Measurements from ENCODE around the gene NCK1.
A peak's percentile ranks its signal among the peaks of the same experiment; 100 is the strongest.
"Not testable (repeated sequence)": the region's sequence is repeated elsewhere in the genome, so short reads cannot be mapped to it uniquely, and the experiment has no call there.

The NCK1 gene

DNA sequence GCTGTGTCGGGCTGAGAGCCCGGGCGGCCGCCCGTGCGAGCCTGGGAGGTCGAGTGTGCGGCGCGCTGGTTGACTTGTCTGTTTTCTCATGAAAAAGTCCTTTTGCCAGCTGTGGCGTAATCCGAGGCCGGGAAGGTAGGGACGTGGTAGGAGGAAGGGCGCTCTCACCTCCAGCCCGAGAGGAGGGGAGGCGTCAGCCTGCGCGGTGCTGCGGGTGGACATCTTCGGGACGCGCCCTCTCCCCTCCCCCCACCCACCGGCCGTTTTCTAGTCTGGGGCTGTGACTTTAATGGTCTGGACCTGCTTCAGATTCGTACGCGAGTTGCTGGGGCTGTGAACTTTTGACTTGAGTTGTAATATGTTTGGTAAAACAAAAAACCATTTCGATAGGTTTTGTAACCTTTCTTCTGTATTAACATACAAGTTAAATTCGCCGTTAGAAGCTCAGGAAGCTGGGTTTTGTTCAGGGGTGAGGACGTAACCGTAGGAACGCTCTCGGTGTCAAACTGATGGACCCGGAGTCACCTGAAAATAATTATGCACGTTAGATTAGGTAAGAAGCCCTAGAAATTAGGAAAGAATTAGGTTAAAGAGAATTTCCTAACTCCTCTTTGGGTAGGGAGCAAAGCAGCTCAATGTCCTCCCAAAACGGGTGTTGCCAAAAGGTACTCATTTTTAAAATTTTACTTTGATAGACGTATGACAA, 762 bp downstream of the NCK1 start:
- peak; percentile 41 for DNase-seq

DNA sequence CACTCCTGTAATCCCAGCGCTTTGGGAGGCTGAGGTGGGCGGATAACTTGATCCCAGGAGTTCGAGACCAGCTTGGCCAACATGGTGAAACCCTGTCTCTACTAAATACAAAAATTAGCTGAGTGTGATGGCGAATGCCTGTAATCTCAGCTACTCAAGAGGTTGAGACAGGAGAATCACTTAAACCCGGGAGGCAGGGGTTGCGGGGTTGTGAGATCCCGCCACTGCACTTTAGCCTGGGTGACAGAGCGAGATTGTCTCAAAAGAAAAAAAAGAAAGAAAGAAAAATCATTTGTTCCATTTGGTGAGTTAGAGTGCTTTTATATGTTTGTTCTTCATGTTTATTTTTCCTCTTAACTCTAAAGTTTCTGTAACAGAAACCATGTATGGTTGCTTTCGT, 7.3 kb downstream of the NCK1 start:
- DNase-seq, result no peak

DNA sequence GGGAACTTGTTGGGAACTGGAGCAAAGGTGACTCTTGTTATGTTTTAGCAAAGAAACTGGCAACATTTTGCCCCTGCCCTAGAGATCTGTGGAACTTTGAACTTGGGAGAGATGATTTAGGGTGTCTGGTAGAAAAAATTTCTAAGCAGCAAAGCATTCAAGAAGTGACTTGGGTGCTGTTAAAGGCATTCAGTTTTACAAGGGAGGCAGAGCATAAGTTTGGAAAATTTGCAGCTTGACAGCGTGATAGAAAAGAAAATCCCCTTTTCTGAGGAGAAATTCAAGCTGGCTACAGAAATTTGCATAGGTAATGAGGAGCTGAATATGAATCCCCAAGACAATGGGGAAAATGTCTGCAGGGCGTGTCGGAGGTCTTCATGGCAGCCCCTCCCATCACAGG, 10.2 kb downstream of the NCK1 start:
- not testable (repeated sequence) for DNase-seq

DNA sequence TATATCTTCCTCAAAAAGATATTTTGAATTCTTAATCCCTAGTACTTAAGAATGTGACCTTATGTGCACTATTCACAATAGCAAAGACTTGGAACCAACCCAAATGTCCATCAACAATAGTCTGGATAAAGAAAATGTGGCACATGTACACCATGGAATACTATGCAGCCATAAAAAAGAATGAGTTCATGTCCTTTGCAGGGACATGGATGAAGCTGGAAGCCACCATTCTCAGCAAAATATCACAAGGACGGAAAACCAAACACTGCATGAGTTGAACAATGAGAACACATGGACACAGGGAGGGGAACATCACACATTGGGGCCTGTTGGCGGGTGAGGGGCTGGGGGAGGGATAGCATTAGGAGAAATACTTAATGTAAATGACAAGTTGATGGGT, 17.5 kb downstream of the NCK1 start:
- not testable (repeated sequence) for DNase-seq

DNA sequence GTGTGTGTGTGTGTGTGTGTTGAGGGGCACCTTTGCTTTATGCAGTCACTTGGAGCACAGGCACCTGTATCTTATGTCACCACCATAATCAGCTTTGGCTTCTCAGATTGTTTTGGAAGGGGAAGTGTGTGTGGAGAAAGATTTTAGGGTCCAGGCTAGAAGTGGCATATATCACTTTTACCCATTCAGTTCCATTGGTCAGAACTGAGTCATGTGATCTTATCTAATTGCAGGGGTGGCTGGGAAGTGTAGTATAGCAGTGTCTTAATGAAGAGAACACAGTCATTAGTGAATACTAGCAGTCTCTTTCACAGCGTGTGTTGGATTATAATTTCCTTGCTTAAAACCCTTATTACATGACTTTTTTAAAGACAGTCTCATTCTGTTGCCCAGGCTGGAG, 20.6 kb downstream of the NCK1 start:
- no peak for DNase-seq

DNA sequence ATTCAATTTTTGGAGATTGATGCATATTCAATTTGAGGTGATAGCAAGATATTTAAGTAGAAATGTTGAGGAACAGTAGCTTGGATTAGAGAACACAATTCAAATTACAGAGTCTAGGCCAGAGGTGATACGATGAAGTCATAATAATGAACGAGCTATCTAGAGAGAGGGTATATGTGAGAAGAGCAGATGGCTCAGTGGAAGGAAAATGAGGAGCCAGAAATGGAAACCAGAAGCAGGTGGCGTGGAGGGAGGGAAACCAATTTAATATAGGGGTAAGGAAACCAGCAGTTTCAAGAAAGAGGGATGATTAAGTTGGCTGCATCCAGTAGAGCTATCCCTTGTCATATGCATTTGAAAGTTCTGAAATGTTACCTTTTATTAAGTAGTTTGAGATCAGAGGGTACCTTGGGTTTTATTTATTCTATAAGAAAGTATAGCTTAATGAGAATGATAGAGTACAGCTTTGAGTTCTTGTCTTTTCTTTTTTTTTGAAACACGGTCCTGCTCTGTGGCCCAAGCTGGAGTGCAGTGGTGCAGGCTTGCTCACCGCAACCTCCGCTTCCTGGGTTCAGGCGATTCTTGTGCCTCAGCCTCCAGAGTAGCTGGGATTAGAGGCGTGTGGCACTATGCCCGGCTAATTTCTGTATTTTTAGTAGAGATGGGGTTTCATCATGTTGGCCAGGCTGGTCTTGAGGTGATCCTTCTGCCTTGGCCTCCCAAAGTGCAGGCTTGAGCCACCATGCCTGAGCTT, 22.1 kb downstream of the NCK1 start:
- DNase-seq, result no peak

DNA sequence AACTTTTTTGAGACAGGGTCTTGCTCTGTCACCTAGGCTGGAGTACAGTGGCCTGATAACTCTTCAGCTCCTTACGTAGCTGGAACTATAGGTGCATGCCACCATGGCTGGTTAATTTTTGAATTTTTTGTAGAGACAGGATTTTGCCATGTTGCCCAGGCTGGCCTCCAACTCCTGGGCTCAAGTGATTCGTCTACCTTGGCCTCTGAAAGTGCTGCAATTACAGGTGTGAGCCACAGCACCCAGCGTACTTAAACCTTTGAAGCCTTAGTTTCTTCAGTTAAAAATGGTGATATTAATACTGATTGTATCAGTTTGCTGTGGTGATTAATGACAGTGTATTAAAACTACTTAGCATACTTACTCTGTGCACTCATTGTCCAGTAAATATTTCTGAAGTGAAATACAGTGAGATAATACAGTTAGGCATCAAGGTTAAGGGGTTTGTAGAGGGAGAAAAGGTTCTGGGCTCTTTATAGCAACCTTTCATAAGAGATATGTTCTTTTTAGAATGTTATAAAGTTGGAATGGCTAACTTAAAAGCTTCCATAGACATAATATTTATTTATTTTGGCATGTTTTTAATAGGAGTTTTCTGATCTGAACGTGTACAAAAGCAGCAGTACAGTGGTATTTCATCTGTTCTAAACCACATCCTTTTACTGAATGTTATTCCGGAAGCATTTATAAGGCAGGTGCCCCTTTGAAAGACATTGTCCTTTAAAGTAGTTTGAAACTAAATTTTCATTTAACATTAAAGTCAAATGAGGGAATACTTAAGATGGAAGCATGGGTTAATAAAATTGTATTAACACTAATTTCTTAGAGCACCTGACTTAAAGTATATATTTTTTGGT, 23.6 kb downstream of the NCK1 start:
- DNase-seq, result no peak

DNA sequence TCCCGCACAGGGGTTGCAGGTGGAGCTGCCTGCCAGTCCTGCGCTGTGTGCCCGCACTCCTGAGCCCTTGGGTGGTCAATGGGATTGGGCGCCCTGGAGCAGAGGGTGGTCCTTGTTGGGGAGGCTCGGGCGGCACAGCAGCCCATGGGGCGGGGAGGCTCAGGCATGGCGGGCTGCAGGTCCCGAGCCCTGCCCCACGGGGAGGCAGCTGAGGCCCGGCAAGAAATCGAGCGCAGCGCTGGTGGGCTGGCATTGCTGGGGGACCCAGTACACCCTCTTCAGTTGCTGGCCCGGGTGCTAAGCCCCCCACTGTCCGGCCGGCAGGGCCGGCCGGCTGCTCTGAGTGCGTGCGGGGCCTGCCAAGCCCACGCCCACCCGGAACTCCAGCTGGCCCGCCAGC, 27.9 kb downstream of the NCK1 start:
- DNase-seq, result no peak

DNA sequence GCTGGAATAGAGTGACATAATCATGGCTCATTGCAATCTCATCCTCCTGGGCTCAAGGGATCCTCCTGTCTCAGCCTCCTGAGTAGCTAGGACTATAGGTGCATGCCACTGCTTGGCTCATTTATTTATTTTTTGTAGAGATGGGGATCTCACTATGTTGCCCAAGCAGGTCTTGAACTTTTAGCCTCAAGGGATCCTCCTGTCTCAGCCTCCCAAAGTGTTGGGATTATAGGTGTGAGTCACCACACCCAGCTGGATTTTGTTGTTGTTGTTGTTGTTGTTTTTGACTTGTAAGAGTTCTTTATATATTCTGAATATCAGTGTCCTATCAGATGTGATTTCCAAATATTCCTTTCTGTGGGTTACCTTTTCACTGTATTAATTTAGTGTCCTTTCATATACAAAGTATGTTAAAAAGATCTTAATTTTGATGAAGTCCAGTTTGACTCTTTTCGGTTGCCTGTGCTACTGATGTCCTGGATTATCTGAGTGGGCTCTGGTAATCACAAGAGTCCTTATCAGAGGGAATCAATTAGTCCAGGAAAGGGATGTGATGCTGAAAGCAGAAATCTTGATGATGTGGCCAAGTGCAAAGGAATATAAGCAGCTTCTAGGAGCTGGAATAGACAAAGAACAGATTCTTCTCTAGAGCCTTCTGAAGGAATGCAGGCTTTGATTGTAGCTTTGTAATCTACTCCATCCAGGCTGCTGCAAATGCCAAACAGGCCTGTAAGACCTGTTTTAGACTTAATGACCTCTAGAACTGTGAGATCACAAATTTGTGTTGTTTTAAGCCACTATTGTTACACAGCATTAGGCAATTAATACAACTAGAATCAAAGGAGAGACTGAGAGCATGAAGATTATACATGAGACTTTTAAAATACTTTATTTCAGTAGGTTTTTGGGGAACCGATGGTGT, 30.2 kb downstream of the NCK1 start:
- DNase-seq, result no peak

DNA sequence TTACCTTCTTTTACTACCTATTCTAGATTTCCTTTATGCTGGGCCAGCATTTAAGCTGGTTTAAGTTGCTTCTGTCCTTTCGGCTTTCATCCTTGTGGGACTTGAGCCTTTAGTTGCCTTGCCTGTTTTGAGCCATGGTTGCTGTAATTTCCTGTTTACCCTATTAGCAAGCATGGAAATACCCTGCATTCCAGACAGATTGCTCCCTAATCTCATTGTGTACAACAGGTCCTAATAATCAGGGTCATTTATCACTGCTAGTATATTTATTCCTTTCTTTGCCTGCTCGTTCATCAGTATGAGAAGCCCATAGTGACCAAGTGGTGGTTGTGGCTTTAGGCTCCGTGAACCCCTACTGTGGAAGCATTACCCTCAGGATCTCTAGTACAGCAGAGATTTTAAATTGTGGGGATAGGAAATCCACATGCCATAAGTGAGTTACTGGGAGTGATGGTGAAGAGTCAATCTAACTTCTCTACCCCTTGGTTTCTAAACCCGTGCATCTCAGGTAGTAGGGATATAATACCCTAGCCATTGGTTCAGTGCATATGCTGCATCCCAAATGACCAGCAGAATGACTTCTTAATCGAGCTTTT, 31.9 kb downstream of the NCK1 start:
- DNase-seq, result no peak

DNA sequence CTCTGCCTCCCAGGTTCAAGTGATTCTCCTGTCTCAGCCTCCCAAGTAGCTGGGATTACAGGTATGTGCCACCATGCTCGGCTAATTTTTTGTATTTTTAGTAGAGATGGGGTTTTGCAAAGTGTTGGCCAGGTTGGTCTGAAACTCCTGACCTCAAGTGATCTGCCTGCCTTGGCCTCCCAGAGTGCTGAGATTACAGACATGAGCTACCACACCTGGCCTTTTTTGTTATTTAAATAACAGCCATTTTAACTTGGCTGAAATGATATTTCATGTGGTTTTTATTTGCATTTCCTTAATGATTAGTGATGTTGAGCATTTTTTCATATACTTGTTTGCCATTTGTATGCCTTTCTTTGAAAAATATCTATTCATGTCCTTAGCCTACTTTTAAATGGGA, 35.2 kb downstream of the NCK1 start:
- not testable (repeated sequence) for DNase-seq

DNA sequence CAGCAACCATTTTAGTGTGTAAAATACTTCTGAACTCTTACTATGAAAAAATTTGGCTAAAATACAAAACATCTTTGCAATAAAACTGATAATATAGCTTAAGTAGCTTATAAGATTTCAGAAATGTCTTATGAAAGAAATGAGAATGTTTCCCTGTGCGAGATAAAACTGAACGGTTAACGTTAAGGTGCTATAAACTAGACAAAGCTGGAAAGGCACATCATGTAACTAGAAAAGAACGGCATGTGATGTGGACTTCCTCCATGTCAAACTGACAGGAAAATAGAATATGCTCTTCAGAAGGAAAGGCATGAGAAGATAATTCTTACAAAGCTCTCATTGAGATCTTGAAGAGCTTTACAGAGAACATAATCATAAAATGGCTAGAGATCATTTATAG, 36.5 kb downstream of the NCK1 start:
- no peak for DNase-seq

DNA sequence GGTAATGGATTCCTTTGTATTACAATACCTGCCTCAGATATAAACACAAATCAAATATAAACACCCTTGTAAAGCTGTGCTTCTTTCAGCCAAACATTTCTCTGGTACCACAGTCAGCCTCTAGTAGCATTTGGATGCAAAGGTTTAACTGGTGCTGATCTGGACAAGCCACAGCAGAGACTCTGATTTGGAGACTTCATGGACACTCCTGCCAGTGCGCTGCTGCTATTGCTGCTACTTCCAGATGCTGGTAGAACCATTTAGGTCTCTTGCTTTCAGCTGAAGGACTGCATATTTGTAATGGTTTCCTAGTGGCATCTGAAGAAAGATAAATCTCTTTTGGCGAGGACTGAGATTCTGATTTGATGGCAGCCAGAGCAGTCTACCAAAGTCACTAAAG, 36.9 kb downstream of the NCK1 start:
- no peak for DNase-seq

DNA sequence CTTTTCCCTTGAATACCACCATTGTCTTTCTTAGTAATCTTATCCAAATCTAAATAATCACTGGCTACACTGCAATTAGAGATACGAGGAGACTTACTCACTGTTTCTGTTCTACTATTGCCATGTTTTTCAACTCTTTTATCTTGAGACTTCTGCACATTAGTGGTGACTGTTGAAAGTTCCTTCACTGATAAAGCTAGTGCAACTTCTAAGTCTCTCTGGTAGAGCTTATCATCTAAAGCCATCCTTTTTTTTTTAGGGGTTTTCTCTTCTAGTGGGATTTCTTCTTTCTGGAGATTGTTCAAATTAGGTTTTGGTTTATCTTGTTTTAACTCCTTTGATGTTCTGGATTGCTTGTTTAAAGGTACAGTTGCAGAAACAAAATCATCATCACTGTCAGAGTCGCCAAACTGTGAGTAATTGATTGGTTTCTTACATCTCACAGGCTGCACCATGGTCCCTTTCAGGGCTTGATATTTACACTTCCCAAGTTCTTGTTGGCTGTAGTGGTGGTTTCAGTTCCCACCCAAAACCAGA, 37.7 kb downstream of the NCK1 start:
- no peak for DNase-seq

DNA sequence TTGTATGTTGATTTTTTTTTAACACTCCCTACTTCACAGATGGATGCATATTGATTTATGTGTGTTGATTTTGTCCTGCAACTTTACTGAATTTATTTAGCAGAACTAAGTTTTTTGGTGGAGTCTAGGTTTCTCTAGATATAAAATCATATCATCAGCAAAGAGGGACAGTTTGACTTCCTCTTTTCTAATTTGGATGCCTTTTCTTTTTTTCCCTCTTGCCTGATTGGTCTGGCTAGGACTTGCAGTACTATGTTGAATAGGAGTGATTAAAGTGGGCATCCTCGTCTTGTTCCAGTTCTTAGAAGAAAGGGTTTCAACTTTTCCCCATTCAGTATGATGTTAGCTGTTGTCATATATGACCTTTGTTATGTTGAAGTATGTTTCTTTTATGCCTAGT, 38.7 kb downstream of the NCK1 start:
- DNase-seq, result not testable (repeated sequence)

DNA sequence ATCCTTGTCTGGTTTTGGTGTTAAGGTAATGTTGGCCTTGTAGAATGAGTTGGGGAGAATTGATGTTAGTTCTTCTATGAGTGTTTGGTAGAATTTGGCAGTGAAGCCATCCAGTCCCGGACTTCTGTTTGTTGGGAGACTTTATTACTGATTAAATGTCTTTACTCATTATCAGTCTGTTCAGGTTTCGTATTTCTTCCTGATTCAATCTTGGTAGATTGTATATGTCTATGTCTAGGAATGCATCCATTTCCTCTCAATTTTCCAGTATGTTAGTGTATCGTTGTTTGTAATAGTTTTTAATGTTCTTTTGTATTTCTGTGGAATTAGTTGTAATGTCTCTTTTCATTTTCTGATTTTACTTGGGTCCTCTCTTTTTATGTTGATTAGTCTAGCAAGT, 39.4 kb downstream of the NCK1 start:
- no peak for DNase-seq

DNA sequence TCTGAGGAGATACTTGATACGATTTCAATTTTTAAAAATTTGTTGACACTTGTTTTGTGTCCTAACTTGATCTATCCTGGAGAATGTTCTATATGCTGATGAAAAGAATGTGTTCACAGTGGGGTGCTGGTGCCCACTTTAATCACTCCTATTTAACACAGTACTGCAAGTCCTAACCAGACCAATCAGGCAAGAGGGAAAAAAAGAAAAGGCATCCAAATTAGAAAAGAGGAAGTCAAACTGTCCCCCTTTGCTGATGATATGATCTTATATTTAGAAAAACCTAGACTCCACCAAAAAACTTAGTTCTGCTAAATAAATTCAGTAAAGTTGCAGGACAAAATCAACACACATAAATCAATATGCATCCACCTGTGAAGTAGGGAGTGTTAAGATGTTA, 40.5 kb downstream of the NCK1 start:
- DNase-seq, result not testable (repeated sequence)

DNA sequence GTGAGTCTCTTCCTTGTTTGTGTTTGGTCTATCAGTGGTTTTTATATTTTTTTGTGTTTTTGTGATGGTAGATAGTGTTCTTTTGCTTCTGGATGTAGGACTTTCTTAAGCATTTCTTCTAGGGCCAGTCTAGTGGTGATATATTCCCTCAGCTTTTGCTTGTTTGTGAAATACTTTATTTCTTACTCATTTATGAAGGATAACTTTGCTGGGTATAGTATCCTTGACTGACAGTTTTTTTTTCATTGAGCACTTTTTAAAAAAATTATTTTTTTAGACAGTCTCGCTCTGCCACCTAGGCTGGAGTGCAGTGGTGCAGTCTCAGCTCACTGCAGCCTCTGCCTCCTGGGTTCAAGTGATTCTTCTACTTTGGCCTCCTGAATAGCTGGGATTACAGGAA, 41.9 kb downstream of the NCK1 start:
- no peak for DNase-seq

DNA sequence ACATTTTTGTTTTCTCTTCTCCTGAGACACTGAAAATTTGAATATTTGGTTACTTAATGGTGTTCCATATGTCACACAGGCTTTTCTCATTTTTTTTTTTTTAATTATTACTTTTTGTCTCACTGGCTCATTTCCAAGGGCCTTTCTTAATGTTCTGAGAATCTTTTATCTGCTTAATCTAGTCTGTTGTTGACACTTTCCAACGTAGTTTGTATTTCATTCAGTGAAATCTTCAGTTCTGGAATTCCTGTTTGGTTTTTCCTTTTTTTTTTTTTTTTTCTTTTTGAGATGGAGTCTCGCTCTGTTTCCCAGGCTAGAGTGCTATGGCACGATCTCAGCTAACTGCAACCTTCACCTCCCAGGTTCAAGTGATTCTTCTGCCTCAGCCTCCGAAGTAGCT, 42.7 kb downstream of the NCK1 start:
- DNase-seq, result no peak

DNA sequence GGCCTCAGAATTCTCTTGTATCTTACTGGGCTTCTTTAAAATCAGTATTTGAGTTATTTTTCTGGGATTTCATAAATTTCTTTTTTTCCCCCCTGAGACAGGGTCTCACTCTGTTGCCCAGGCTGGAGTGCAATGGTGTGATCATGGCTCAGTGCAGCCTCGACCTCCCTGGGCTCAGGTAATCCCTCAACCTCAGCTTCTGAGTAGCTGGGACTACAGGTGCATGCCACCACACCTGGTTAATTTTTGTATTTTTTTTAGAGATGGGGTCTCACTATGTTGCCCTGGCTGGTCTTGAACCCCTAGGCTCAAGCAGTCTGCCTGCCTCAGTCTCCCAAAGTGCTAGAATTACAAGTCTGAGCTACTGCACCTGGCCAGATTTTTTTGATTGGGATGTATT, 43.5 kb downstream of the NCK1 start:
- no peak for DNase-seq

DNA sequence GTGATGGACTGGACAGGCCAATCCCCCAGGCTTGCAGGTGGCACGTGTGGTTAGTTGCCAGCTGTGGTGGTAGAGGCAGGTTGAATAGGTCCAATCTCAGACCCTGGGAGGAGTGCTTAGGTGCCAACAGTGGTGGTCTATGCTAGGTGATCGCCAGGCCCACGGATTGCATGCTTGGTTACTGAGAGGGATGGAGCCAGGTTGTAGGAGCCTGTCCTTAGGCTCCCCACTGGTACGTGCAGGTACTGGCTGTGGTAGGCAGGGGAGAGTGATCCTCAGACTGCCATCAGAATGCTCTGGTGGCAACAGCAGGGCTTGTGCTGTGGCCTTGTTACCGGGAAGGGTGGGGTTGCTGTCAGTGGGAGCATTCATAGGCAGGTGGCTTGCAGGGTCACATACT, 44.7 kb downstream of the NCK1 start:
- DNase-seq, result no peak

DNA sequence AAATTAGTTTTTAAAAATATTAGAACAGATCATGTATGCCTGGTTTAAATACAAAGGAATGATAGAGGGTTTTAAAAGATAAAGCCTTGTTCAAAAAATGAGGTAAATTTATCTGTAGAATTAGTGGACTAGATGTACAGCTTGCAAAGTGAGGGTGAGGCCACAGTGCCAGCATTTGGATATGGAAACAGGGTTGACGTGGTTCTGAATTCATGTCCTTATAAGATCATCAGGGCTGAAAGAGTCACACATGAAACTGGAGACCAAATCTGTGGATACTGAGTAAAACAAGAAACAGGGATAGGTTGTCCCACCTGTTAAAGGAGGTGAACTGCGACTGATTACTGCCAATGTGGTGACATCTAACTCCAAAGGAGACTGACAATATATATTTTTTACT, 46.3 kb downstream of the NCK1 start:
- DNase-seq, result no peak

All from stimulated activated CD4-positive, alpha-beta T cell treated with anti-CD3 and anti-CD28 coated beads, Interleukin-1b, Interleukin-23, amount 100 ng/mL, for 48 hours (primary cell).